Skeletal muscle cell (primary cell): ENCODE results near the gene MYO6.
"Not testable (repeated sequence)": the region's sequence is repeated elsewhere in the genome, so short reads cannot be mapped to it uniquely, and the experiment has no call there.

ENCODE experiments used
- DNase-seq: peaks from one replicate; pipeline ENCODE4 v3.0.0-alpha.2; 2010; ENCODE audit warnings: low read depth
- H3K4me3 ChIP-seq: 2 replicates; pipeline ENCODE4 v1.5.1; 2011; ENCODE audit warnings: low read depth, mild to moderate bottlenecking, control low read depth, low read length, moderate library complexity

MYO6 gene

GRCh38 chr6:75864446-75864845 is 115.4 kb downstream of the MYO6 start:
- H3K4me3 ChIP-seq, result no peak overlapping the region
- no peak for DNase-seq

- no peak overlapping the region for H3K4me3 ChIP-seq
- no peak for DNase-seq
These were observed 121.3 kb downstream of the MYO6 start for GRCh38 chr6:75870389-75870788.

- no peak for DNase-seq
- H3K4me3 ChIP-seq, result no peak overlapping the region
These were observed 125.2 kb downstream of the MYO6 start for GRCh38 chr6:75874224-75874623.

GRCh38 chr6:75876152-75876551 is 127.1 kb downstream of the MYO6 start:
- no peak overlapping the region for H3K4me3 ChIP-seq
- DNase-seq, result no peak

GRCh38 chr6:75880305-75880704 is 131.3 kb downstream of the MYO6 start:
- no peak for DNase-seq
- no peak overlapping the region for H3K4me3 ChIP-seq

GRCh38 chr6:75882734-75883133 is 133.7 kb downstream of the MYO6 start:
- peak; percentile 48 for DNase-seq
- H3K4me3 ChIP-seq, result no peak overlapping the region

- H3K4me3 ChIP-seq, result no peak overlapping the region
- DNase-seq, result no peak
These were observed 135.8 kb downstream of the MYO6 start for GRCh38 chr6:75884822-75885221.

- H3K4me3 ChIP-seq, result no peak overlapping the region
- DNase-seq, result no peak
These were observed 143.3 kb downstream of the MYO6 start for GRCh38 chr6:75892384-75892783.

GRCh38 chr6:75893058-75893775 is 144.2 kb downstream of the MYO6 start:
- no peak overlapping the region for H3K4me3 ChIP-seq
- DNase-seq, result peak; percentile 25

GRCh38 chr6:75893776-75894152 is 144.7 kb downstream of the MYO6 start:
- DNase-seq, result no peak
- no peak overlapping the region for H3K4me3 ChIP-seq

GRCh38 chr6:75896526-75896925 is 147.5 kb downstream of the MYO6 start:
- H3K4me3 ChIP-seq, result no peak overlapping the region
- DNase-seq, result no peak

- not testable (repeated sequence) for DNase-seq, H3K4me3 ChIP-seq
These were observed 151.2 kb downstream of the MYO6 start for GRCh38 chr6:75900216-75900615.

- H3K4me3 ChIP-seq, DNase-seq: not testable (repeated sequence)
These were observed 156.1 kb downstream of the MYO6 start for GRCh38 chr6:75905129-75905528.

GRCh38 chr6:75906871-75907270 is 157.8 kb downstream of the MYO6 start:
- no peak overlapping the region for H3K4me3 ChIP-seq
- no peak for DNase-seq

GRCh38 chr6:75907444-75907843 is 158.4 kb downstream of the MYO6 start:
- H3K4me3 ChIP-seq, result no peak overlapping the region
- DNase-seq, result no peak

GRCh38 chr6:75913040-75913439 is 164.0 kb downstream of the MYO6 start:
- no peak overlapping the region for H3K4me3 ChIP-seq
- no peak for DNase-seq

GRCh38 chr6:75922226-75922625 is 173.2 kb downstream of the MYO6 start:
- no peak for DNase-seq
- H3K4me3 ChIP-seq, result no peak overlapping the region

- no peak overlapping the region for H3K4me3 ChIP-seq
- no peak for DNase-seq
These were observed 177.5 kb downstream of the MYO6 start for GRCh38 chr6:75926293-75927168.

- DNase-seq, result no peak
- H3K4me3 ChIP-seq, result no peak overlapping the region
These were observed 182.1 kb downstream of the MYO6 start for GRCh38 chr6:75931011-75931680.

GRCh38 chr6:75932067-75932466 is 183.0 kb downstream of the MYO6 start:
- no peak for DNase-seq
- no peak overlapping the region for H3K4me3 ChIP-seq
